Measurements from ENCODE around the gene ATXN7.

Gene ATXN7

GRCh38 chr3:64037084-64037483 lies 173.4 kb downstream of the ATXN7 start:
- DNase-seq: no peak
- intact Hi-C loops (cut with DNase I): no loop called here

DNA sequence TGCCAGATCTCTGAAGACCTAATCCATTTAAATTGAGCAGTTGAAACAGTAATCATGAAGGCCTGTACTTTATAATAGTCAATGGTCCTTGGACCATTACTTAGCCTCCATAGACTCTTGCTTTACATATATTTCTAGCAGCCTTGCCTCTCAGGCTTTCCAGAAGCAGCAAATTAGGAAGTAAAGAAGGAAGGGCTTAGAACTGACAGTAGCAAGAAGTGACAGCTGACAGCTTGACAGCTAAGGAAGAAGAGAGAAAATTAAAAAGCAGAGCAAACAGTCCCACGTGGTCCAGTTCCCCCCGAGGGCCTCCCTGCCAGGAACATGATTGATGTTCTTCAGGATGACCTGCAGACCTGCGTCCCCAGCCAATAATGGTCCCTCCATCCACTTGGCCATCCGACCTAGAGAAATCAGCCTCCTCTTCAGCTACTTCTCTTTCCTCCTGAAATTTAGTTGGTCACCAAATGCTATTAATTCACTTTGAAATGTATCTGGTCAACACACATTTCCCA lies 174.6 kb downstream of the ATXN7 start:
- no peak for DNase-seq
- intact Hi-C loops (cut with DNase I): no loop called here

DNA sequence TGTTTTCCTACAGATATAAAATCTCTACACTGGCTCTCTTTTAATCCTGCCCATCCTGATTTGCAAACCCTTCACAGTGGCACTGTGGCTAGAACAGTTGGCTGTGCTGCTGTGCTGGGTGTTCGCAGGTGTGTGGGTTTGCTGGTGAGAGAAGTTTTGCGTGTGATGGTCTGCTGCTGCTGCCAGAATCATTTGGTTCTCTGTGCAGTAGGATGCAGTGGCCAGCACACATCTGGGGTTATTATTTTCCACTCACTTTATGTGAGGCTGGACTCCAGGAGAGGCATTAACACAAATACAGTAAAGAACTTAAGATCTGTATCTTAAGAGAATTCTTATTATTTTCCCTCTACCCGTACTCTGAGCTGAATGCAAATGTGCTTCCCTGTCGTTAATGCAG lies 175.7 kb downstream of the ATXN7 start:
- no peak for DNase-seq
- intact Hi-C loops (cut with DNase I): no loop called here

DNA sequence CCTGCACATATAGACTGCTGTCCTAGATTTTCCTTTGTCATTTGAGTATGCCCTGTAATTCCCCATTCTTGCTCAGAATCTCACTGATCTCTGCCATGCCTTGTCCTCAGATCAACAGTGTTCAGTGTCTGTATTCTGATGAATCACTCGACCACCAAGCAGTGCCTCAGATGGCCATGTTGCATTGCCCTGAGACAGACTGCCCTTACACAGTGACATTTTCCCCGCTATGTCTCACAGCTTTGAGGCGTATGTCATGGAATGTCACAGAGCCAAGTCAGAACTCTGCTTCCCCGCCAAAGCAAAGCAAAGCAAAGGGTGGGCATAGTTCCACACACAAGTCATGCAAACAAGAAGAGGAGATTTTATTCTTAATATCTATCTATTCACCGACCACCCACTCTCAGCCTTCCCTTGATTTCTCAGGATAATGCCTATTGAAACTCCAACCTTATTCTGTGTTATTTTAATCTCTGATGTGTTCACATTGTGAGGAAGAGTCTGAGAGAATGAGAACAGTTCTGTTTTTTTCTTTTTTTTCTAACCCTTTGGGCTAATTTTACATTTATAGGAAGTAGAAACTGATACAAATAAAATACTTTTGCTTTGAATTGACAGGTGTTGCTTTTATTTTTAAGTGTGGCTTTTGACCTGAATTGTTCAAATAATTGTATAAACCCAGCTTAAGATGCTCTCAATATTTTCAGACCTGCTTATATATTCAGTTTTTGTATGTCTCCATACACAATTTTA lies 176.5 kb downstream of the ATXN7 start:
- intact Hi-C loops (cut with DNase I): no loop called here
- DNase-seq: no peak

GRCh38 chr3:64042952-64043351 lies 179.3 kb downstream of the ATXN7 start:
- DNase-seq: no peak
- intact Hi-C loops (cut with DNase I): no loop called here

DNA sequence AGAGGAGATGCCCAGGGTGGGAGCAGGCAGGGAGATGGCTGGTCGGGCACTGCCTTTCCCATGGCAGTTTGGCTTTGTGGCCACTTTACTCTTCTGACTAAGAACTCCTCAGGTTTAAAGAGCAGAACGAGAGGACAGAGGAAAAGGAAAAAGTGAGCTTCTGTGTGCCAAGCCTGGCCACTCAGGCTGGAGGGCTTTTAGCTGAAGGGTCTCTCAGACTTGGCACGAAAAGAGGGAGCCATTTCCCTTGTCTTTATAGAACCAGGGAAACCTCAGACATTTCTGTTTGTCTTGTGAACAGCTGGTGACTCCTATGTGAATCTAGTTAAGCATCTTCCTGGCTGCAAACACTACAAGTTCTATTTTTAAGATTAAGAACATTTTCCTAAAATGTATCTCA lies 182.9 kb downstream of the ATXN7 start:
- intact Hi-C loops (cut with DNase I): no loop called here
- DNase-seq: no peak

- intact Hi-C loops (cut with DNase I): no loop called here
- no peak for DNase-seq
Observed at GRCh38 chr3:64046996-64047594, 183.4 kb downstream of the ATXN7 start.

DNA sequence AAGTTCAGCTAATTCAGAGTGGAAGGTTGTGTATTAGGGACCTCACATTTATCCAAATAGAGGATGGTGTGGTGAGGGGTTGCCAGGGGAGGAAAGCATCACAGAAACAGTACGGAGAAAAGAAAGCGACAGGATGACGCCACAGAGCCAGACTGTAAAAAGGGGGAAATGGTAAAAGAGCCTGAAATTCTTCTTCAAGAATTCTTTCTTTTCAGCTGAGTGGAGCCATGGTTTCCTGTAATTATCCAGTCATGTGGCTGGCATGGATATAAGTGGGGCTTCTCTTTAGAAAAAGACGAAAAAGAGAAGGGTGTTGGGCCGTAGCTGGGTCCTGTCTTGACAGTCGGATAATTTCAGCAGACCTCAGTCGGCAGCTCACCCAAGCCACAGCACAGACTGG lies 184.1 kb downstream of the ATXN7 start:
- intact Hi-C loops (cut with DNase I): no loop called here
- DNase-seq: no peak

GRCh38 chr3:64048631-64049061 lies 185.0 kb downstream of the ATXN7 start:
- DNase-seq: no peak
- intact Hi-C loops (cut with DNase I): no loop called here

DNA sequence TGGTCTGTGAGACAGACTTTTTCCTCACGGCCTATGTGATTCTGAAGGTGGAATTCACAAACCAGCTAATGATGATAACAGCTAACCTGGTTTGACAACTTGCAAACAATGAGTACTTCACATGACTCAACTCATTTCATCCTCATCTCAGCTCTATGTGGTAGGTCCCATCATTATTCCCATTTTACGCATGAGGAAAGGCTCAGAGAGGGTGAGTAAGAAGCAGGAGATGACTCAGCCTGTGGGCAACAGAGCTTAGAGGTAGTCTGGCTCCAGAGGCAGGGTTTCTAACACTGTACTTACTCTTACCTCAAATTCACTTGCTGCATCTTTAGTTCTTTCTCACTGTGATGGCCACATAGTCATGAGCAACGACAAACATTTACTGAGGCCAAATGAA lies 185.5 kb downstream of the ATXN7 start:
- intact Hi-C loops (cut with DNase I): no loop called here
- no peak for DNase-seq

GRCh38 chr3:64049832-64050231 lies 186.2 kb downstream of the ATXN7 start:
- no peak for DNase-seq
- intact Hi-C loops (cut with DNase I): no loop called here
